Measurements from ENCODE around the gene ANKMY2. TPM values are rescaled to one million over a fixed set of nuclear protein-coding genes. Genes with fewer than 3 reads are reported as not detected.
"Not testable (repeated sequence)": the region's sequence is repeated elsewhere in the genome, so short reads cannot be mapped to it uniquely, and the experiment has no call there.

Gene ANKMY2
- polyA plus RNA-seq, 2 donors, result 5.0 to 5.9 TPM

GRCh38 chr7:16609842-16610450 is 35.6 kb downstream of the ANKMY2 start:
- WGBS, 2 donors, result 70 to 86% methylated on average over 4 of the region's 4 CpGs
- Histone ChIP-seq H3K4me3 (ENCODE audit: low read depth in 1 of 2, low read length in 2 of 2) (no peak overlapping the region), H3K27ac (ENCODE audit: low read depth in 2 of 2, low read length in 1 of 2) (no peak overlapping the region)

GRCh38 chr7:16606704-16607103 is 38.9 kb downstream of the ANKMY2 start:
- 60 to 76% methylated on average over 3 of the region's 3 CpGs for WGBS, 2 donors
- Histone ChIP-seq H3K9me3 (ENCODE audit: control insufficient read depth in 2 of 2, insufficient read depth in 1 of 2, low read depth in 1 of 2, low read length in 1 of 2) (no peaks in the 10 kb centered on the region), H3K4me3 (ENCODE audit: low read depth in 1 of 2, low read length in 2 of 2) (no peak overlapping the region), H3K36me3 (ENCODE audit: control insufficient read depth in 2 of 2, insufficient read depth in 2 of 2, low read length in 1 of 2) (peaks cover 3 to 6% of the 10 kb centered on the region in 2 donors), H3K27me3 (ENCODE audit: control insufficient read depth in 1 of 2, insufficient read depth in 2 of 2, low read length in 2 of 2) (no peaks in the 10 kb centered on the region), H3K27ac (ENCODE audit: low read depth in 2 of 2, low read length in 1 of 2) (no peak overlapping the region), H3K4me1 (ENCODE audit: control insufficient read depth in 2 of 2, insufficient read depth in 2 of 2, low read length in 1 of 2) (no peaks in the 10 kb centered on the region)

More at GRCh38 chr7:16609842-16610450, 35.6 kb downstream of the ANKMY2 start:
- Histone ChIP-seq H3K4me1 (ENCODE audit: control insufficient read depth in 2 of 2, insufficient read depth in 2 of 2, low read length in 1 of 2) (no peaks in the 10 kb centered on the region), H3K27me3 (ENCODE audit: control insufficient read depth in 1 of 2, insufficient read depth in 2 of 2, low read length in 2 of 2) (no peaks in the 10 kb centered on the region), H3K36me3 (ENCODE audit: control insufficient read depth in 2 of 2, insufficient read depth in 2 of 2, low read length in 1 of 2) (no peaks in the 10 kb centered on the region), H3K9me3 (ENCODE audit: control insufficient read depth in 2 of 2, insufficient read depth in 1 of 2, low read depth in 1 of 2, low read length in 1 of 2) (no peaks in the 10 kb centered on the region)

GRCh38 chr7:16604054-16604453 is 41.5 kb downstream of the ANKMY2 start:
- Histone ChIP-seq H3K4me1 (ENCODE audit: control insufficient read depth in 2 of 2, insufficient read depth in 2 of 2, low read length in 1 of 2) (no peaks in the 10 kb centered on the region), H3K9me3 (ENCODE audit: control insufficient read depth in 2 of 2, insufficient read depth in 1 of 2, low read depth in 1 of 2, low read length in 1 of 2) (no peaks in the 10 kb centered on the region), H3K27ac (ENCODE audit: low read depth in 2 of 2, low read length in 1 of 2) (no peak overlapping the region), H3K27me3 (ENCODE audit: control insufficient read depth in 1 of 2, insufficient read depth in 2 of 2, low read length in 2 of 2) (no peaks in the 10 kb centered on the region), H3K4me3 (ENCODE audit: low read depth in 1 of 2, low read length in 2 of 2) (no peak overlapping the region), H3K36me3 (ENCODE audit: control insufficient read depth in 2 of 2, insufficient read depth in 2 of 2, low read length in 1 of 2) (peaks cover 5 to 8% of the 10 kb centered on the region in 2 donors)
- WGBS, 2 donors, result 92 to 94% methylated on average over 3 of the region's 3 CpGs

GRCh38 chr7:16603633-16604032 is 41.9 kb downstream of the ANKMY2 start:
- Histone ChIP-seq H3K9me3 (ENCODE audit: control insufficient read depth in 2 of 2, insufficient read depth in 1 of 2, low read depth in 1 of 2, low read length in 1 of 2) (no peaks in the 10 kb centered on the region), H3K4me1 (ENCODE audit: control insufficient read depth in 2 of 2, insufficient read depth in 2 of 2, low read length in 1 of 2) (no peaks in the 10 kb centered on the region), H3K36me3 (ENCODE audit: control insufficient read depth in 2 of 2, insufficient read depth in 2 of 2, low read length in 1 of 2) (peaks cover 5 to 10% of the 10 kb centered on the region in 2 donors), H3K4me3 (ENCODE audit: low read depth in 1 of 2, low read length in 2 of 2) (no peak overlapping the region), H3K27me3 (ENCODE audit: control insufficient read depth in 1 of 2, insufficient read depth in 2 of 2, low read length in 2 of 2) (no peaks in the 10 kb centered on the region), H3K27ac (ENCODE audit: low read depth in 2 of 2, low read length in 1 of 2) (no peak overlapping the region)

GRCh38 chr7:16599860-16600259 is 45.7 kb downstream of the ANKMY2 start:
- H3K4me3 ChIP-seq (ENCODE audit: low read depth in 1 of 2, low read length in 2 of 2), result no peak overlapping the region
- H3K27ac ChIP-seq (ENCODE audit: low read depth in 2 of 2, low read length in 1 of 2), result no peak overlapping the region
- H3K36me3 ChIP-seq (ENCODE audit: control insufficient read depth in 2 of 2, insufficient read depth in 2 of 2, low read length in 1 of 2), result peaks cover 9 to 10% of the 10 kb centered on the region in 2 donors
- whole genome bisulfite sequencing, 2 donors, result 74 to 81% methylated on average over 7 of the region's 7 CpGs
- no peaks in the 10 kb centered on the region for H3K27me3 ChIP-seq (ENCODE audit: control insufficient read depth in 1 of 2, insufficient read depth in 2 of 2, low read length in 2 of 2)
- H3K9me3 ChIP-seq (ENCODE audit: control insufficient read depth in 2 of 2, insufficient read depth in 1 of 2, low read depth in 1 of 2, low read length in 1 of 2), result no peaks in the 10 kb centered on the region
- H3K4me1 ChIP-seq (ENCODE audit: control insufficient read depth in 2 of 2, insufficient read depth in 2 of 2, low read length in 1 of 2), result no peaks in the 10 kb centered on the region

GRCh38 chr7:16598015-16598414 is 47.5 kb downstream of the ANKMY2 start:
- H3K9me3 ChIP-seq (ENCODE audit: control insufficient read depth in 2 of 2, insufficient read depth in 1 of 2, low read depth in 1 of 2, low read length in 1 of 2), result no peaks in the 10 kb centered on the region
- H3K36me3 ChIP-seq (ENCODE audit: control insufficient read depth in 2 of 2, insufficient read depth in 2 of 2, low read length in 1 of 2), result peaks cover 8 to 9% of the 10 kb centered on the region in 2 donors
- H3K27ac ChIP-seq (ENCODE audit: low read depth in 2 of 2, low read length in 1 of 2), result no peak overlapping the region
- WGBS, 2 donors, result 72 to 77% methylated on average over 4 of the region's 4 CpGs
- no peaks in the 10 kb centered on the region for H3K27me3 ChIP-seq (ENCODE audit: control insufficient read depth in 1 of 2, insufficient read depth in 2 of 2, low read length in 2 of 2)
- H3K4me1 ChIP-seq (ENCODE audit: control insufficient read depth in 2 of 2, insufficient read depth in 2 of 2, low read length in 1 of 2), result no peaks in the 10 kb centered on the region
- H3K4me3 ChIP-seq (ENCODE audit: low read depth in 1 of 2, low read length in 2 of 2), result no peak overlapping the region

GRCh38 chr7:16595596-16595995 is 50.0 kb downstream of the ANKMY2 start:
- H3K27me3 ChIP-seq (ENCODE audit: control insufficient read depth in 1 of 2, insufficient read depth in 2 of 2, low read length in 2 of 2), result not testable (repeated sequence)

GRCh38 chr7:16594676-16595075 is 50.9 kb downstream of the ANKMY2 start:
- Histone ChIP-seq H3K9me3 (ENCODE audit: control insufficient read depth in 2 of 2, insufficient read depth in 1 of 2, low read depth in 1 of 2, low read length in 1 of 2) (no peaks in the 10 kb centered on the region), H3K27ac (ENCODE audit: low read depth in 2 of 2, low read length in 1 of 2) (no peak overlapping the region), H3K27me3 (ENCODE audit: control insufficient read depth in 1 of 2, insufficient read depth in 2 of 2, low read length in 2 of 2) (no peaks in the 10 kb centered on the region), H3K4me3 (ENCODE audit: low read depth in 1 of 2, low read length in 2 of 2) (no peak overlapping the region), H3K4me1 (ENCODE audit: control insufficient read depth in 2 of 2, insufficient read depth in 2 of 2, low read length in 1 of 2) (no peaks in the 10 kb centered on the region), H3K36me3 (ENCODE audit: control insufficient read depth in 2 of 2, insufficient read depth in 2 of 2, low read length in 1 of 2) (peaks cover 3 to 4% of the 10 kb centered on the region in 2 donors)
- WGBS, 2 donors, result 83 to 91% methylated on average over 1 of the region's 1 CpG

More at GRCh38 chr7:16595596-16595995, 50.0 kb downstream of the ANKMY2 start:
- not testable (repeated sequence) for H3K4me3 ChIP-seq (ENCODE audit: low read depth in 1 of 2, low read length in 2 of 2); H3K9me3 ChIP-seq (ENCODE audit: control insufficient read depth in 2 of 2, insufficient read depth in 1 of 2, low read depth in 1 of 2, low read length in 1 of 2); H3K27ac ChIP-seq (ENCODE audit: low read depth in 2 of 2, low read length in 1 of 2); H3K36me3 ChIP-seq (ENCODE audit: control insufficient read depth in 2 of 2, insufficient read depth in 2 of 2, low read length in 1 of 2); H3K4me1 ChIP-seq (ENCODE audit: control insufficient read depth in 2 of 2, insufficient read depth in 2 of 2, low read length in 1 of 2)
- WGBS, 2 donors, result 70 to 75% methylated on average over 4 of the region's 4 CpGs

GRCh38 chr7:16594061-16594460 is 51.5 kb downstream of the ANKMY2 start:
- Histone ChIP-seq H3K27me3 (ENCODE audit: control insufficient read depth in 1 of 2, insufficient read depth in 2 of 2, low read length in 2 of 2) (no peaks in the 10 kb centered on the region), H3K36me3 (ENCODE audit: control insufficient read depth in 2 of 2, insufficient read depth in 2 of 2, low read length in 1 of 2) (peaks cover 2 to 3% of the 10 kb centered on the region in 2 donors), H3K4me1 (ENCODE audit: control insufficient read depth in 2 of 2, insufficient read depth in 2 of 2, low read length in 1 of 2) (no peaks in the 10 kb centered on the region), H3K4me3 (ENCODE audit: low read depth in 1 of 2, low read length in 2 of 2) (no peak overlapping the region), H3K9me3 (ENCODE audit: control insufficient read depth in 2 of 2, insufficient read depth in 1 of 2, low read depth in 1 of 2, low read length in 1 of 2) (no peaks in the 10 kb centered on the region), H3K27ac (ENCODE audit: low read depth in 2 of 2, low read length in 1 of 2) (no peak overlapping the region)

- no peaks in the 10 kb centered on the region for H3K4me1 ChIP-seq (ENCODE audit: control insufficient read depth in 2 of 2, insufficient read depth in 2 of 2, low read length in 1 of 2)
- no peaks in the 10 kb centered on the region for H3K27me3 ChIP-seq (ENCODE audit: control insufficient read depth in 1 of 2, insufficient read depth in 2 of 2, low read length in 2 of 2)
- no peaks in the 10 kb centered on the region for H3K36me3 ChIP-seq (ENCODE audit: control insufficient read depth in 2 of 2, insufficient read depth in 2 of 2, low read length in 1 of 2)
- 82 to 93% methylated on average over 3 of the region's 3 CpGs for WGBS, 2 donors
- H3K9me3 ChIP-seq (ENCODE audit: control insufficient read depth in 2 of 2, insufficient read depth in 1 of 2, low read depth in 1 of 2, low read length in 1 of 2), result no peaks in the 10 kb centered on the region
- H3K4me3 ChIP-seq (ENCODE audit: low read depth in 1 of 2, low read length in 2 of 2), result no peak overlapping the region
- H3K27ac ChIP-seq (ENCODE audit: low read depth in 2 of 2, low read length in 1 of 2), result no peak overlapping the region
These were observed 53.2 kb downstream of the ANKMY2 start for GRCh38 chr7:16592395-16592794.
